Adrenal gland (tissue), 5 donors: ENCODE data around the gene ADGRB2.

ENCODE experiments used
- POLR2A ChIP-seq, 2 donors: fragments of 450-650 bp; IDR thresholded peaks; one replicate each; pipeline ENCODE4 v1.6.1; 2017; ENCODE audit warnings: antibody characterized with exemption in 2 of 2, mild to moderate bottlenecking in 2 of 2, moderate library complexity in 1 of 2
- TF ChIP-seq, protein P1 (sequence below), 6 experiments: fragments of 450-650 bp in 4 of 6; fragments of 200-600 bp in 2 of 6; sonication (generic) in 1 of 6; IDR thresholded peaks; 1 replicate in 5 of 6; 2 replicates in 1 of 6; pipeline versions ENCODE4 v1.5.1 to v1.8.0; 2016 to 2021; ENCODE audit warnings: antibody characterized with exemption in 6 of 6, mild to moderate bottlenecking in 2 of 6, moderate library complexity in 1 of 6
- donor health status: DM: no; HTN: no; CAD: no.

DNA sequence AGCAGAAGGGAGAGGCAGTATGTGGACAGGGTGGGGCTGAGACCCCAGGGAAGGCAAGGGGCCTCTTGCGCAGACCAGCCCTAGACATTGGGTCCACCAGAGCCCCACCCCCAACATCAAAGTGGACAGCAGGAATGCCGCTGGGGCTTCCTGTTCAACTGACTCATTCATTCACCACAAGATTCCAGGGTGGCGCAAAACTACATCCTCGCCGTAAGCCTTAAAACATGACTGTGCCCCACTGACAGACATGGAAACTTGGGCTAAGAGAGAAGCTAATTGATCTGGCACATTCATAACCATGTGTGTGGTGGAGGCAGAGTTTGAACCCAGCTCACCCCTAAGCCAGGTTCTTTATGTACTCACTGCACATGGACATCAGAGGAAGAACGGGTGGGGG, 74.3 kb downstream of the ADGRB2 start:
- TF ChIP-seq, protein P1, sequence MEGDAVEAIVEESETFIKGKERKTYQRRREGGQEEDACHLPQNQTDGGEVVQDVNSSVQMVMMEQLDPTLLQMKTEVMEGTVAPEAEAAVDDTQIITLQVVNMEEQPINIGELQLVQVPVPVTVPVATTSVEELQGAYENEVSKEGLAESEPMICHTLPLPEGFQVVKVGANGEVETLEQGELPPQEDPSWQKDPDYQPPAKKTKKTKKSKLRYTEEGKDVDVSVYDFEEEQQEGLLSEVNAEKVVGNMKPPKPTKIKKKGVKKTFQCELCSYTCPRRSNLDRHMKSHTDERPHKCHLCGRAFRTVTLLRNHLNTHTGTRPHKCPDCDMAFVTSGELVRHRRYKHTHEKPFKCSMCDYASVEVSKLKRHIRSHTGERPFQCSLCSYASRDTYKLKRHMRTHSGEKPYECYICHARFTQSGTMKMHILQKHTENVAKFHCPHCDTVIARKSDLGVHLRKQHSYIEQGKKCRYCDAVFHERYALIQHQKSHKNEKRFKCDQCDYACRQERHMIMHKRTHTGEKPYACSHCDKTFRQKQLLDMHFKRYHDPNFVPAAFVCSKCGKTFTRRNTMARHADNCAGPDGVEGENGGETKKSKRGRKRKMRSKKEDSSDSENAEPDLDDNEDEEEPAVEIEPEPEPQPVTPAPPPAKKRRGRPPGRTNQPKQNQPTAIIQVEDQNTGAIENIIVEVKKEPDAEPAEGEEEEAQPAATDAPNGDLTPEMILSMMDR (IDR thresholded peaks at IDR 0.05): no peak
- TF ChIP-seq POLR2A (IDR thresholded peaks at IDR 0.05): no peak
